WTC11 (cell line): Measurements from ENCODE around the gene SYT1. TPM values are rescaled to one million over a fixed set of nuclear protein-coding genes. Genes with fewer than 3 reads are reported as not detected.

ENCODE experiments used
- ATAC-seq: fragments of 200-7000 bp; cut with Tn5 transposase; 2 replicates; pipeline ENCODE4 v1.10.0; 2021; ENCODE audit warnings: mild to moderate bottlenecking, moderate library complexity
- CTCF ChIA-PET: fragments of 300-600 bp; sonication (Branson Sonifier 250); formaldehyde crosslinking; loops from one replicate; lab custom pipeline; 2021; ENCODE audit warnings: antibody characterized with exemption; lab: Charles Lee
- POLR2A ChIA-PET: fragments of 350-600 bp; sonication (Branson Sonifier 250); formaldehyde crosslinking; loops from one replicate; lab custom pipeline; 2021; ENCODE audit warnings: antibody characterized with exemption; lab: Charles Lee
- DNase-seq: peaks from one replicate; pipeline ENCODE4 v3.0.0; 2021; ENCODE audit warnings: low spot score
- H3K27ac Mint-ChIP-seq: 2 replicates; pipeline ENCODE4 v1.8.0; 2021; ENCODE audit warnings: mixed read lengths
- H3K27me3 Mint-ChIP-seq: 2 replicates; pipeline ENCODE4 v1.8.0; 2021; ENCODE audit warnings: low read depth, mild to moderate bottlenecking, moderate library complexity, mixed read lengths
- H3K36me3 Mint-ChIP-seq: 2 replicates; pipeline ENCODE4 v1.8.0; 2021; ENCODE audit warnings: mixed read lengths
- H3K4me1 Mint-ChIP-seq: 2 replicates; pipeline ENCODE4 v1.8.0; 2022; ENCODE audit warnings: mixed read lengths
- H3K4me3 Mint-ChIP-seq: 2 replicates; pipeline ENCODE4 v1.8.0; 2021; ENCODE audit warnings: mild to moderate bottlenecking, moderate library complexity, mixed read lengths
- H3K9me3 Mint-ChIP-seq: 2 replicates; pipeline ENCODE4 v1.8.0; 2021; ENCODE audit warnings: mixed read lengths
- ARID4B ChIP-seq: sonication (generic); formaldehyde crosslinking; IDR thresholded peaks from 2 replicates; pipeline ENCODE4 v1.8.0; 2023; ENCODE audit warnings: missing genetic modification reagents, mild to moderate bottlenecking, borderline replicate concordance
- CTCF ChIP-seq: fragments of 200-600 bp; IDR thresholded peaks from 2 replicates; pipeline ENCODE4 v1.8.0; 2022; ENCODE audit warnings: antibody characterized with exemption
- E2F5 ChIP-seq: sonication (generic); formaldehyde crosslinking; IDR thresholded peaks from 2 replicates; pipeline ENCODE4 v1.8.1; 2022; ENCODE audit warnings: mild to moderate bottlenecking, moderate library complexity, missing genetic modification reagents
- EMX1 ChIP-seq: fragments of 250-450 bp; sonication (Bioruptor Pico); IDR thresholded peaks from 2 replicates; pipeline ENCODE4 v1.8.0; 2021; ENCODE audit warnings: mild to moderate bottlenecking
- ESRRA ChIP-seq: sonication (generic); formaldehyde crosslinking; IDR thresholded peaks from 2 replicates; pipeline ENCODE4 v1.8.1; 2022; ENCODE audit warnings: mild to moderate bottlenecking, missing genetic modification reagents, borderline replicate concordance
- ETV6 ChIP-seq: sonication (generic); formaldehyde crosslinking; IDR thresholded peaks from 2 replicates; pipeline ENCODE4 v1.8.1; 2022; ENCODE audit warnings: mild to moderate bottlenecking, missing genetic modification reagents
- FOXP4 ChIP-seq: sonication (generic); formaldehyde crosslinking; IDR thresholded peaks from 2 replicates; pipeline ENCODE4 v1.8.0; 2022; ENCODE audit warnings: mild to moderate bottlenecking, missing genetic modification reagents
- JAZF1 ChIP-seq: fragments of 250-450 bp; sonication (Bioruptor Pico); IDR thresholded peaks from 2 replicates; pipeline ENCODE4 v1.9.0; 2021; ENCODE audit warnings: moderate library complexity, mild to moderate bottlenecking, inconsistent platforms
- KAT7 ChIP-seq: sonication (generic); formaldehyde crosslinking; IDR thresholded peaks from 2 replicates; pipeline ENCODE4 v1.8.1; 2023; ENCODE audit warnings: missing genetic modification reagents, mild to moderate bottlenecking, borderline replicate concordance
- NR1H2 ChIP-seq: sonication (generic); formaldehyde crosslinking; IDR thresholded peaks from 2 replicates; pipeline ENCODE4 v1.9.0; 2021; ENCODE audit warnings: mild to moderate bottlenecking, moderate library complexity, missing genetic modification reagents
- NR2C2 ChIP-seq: sonication (generic); formaldehyde crosslinking; IDR thresholded peaks from 2 replicates; pipeline ENCODE4 v1.8.0; 2022; ENCODE audit warnings: mild to moderate bottlenecking, missing genetic modification reagents
- NR3C1 ChIP-seq: sonication (generic); formaldehyde crosslinking; conservative IDR thresholded peaks from 2 replicates; pipeline ENCODE4 v1.8.1; 2023; ENCODE audit warnings: low read depth, mild to moderate bottlenecking, missing genetic modification reagents
- PRDM15 ChIP-seq: sonication (generic); formaldehyde crosslinking; IDR thresholded peaks from 2 replicates; pipeline ENCODE4 v1.8.0; 2022; ENCODE audit warnings: missing genetic modification reagents
- PRRX2 ChIP-seq: fragments of 250-450 bp; sonication (Bioruptor Pico); IDR thresholded peaks from 2 replicates; pipeline ENCODE4 v1.8.0; 2021; ENCODE audit warnings: mild to moderate bottlenecking
- ZNF396 ChIP-seq: fragments of 250-450 bp; sonication (Bioruptor Pico); IDR thresholded peaks from 2 replicates; pipeline ENCODE4 v1.8.0; 2021; ENCODE audit warnings: mild to moderate bottlenecking, moderate library complexity, borderline replicate concordance
- ZNF423 ChIP-seq: fragments of 250-450 bp; sonication (Bioruptor Pico); IDR thresholded peaks from 2 replicates; pipeline ENCODE4 v2.1.2; 2022; ENCODE audit warnings: mild to moderate bottlenecking, moderate library complexity
- total RNA-seq: library from RNA; stranded (reverse); gene quantifications from 3 replicates; pipeline ENCODE4 v1.2.3, GENCODE V29; 2021
- TF ChIP-seq, protein P1 (sequence below): fragments of 250-450 bp; sonication (Bioruptor Pico); IDR thresholded peaks from 2 replicates; pipeline ENCODE4 v1.9.0; 2021; ENCODE audit warnings: mild to moderate bottlenecking
- TF ChIP-seq, protein P2 (sequence below): sonication (generic); formaldehyde crosslinking; IDR thresholded peaks from 2 replicates; pipeline ENCODE4 v1.8.1; 2023; ENCODE audit warnings: mild to moderate bottlenecking, missing genetic modification reagents, borderline replicate concordance

The SYT1 gene
- total RNA-seq, 1 experiment from 2014 or later = 45.2 TPM

DNA sequence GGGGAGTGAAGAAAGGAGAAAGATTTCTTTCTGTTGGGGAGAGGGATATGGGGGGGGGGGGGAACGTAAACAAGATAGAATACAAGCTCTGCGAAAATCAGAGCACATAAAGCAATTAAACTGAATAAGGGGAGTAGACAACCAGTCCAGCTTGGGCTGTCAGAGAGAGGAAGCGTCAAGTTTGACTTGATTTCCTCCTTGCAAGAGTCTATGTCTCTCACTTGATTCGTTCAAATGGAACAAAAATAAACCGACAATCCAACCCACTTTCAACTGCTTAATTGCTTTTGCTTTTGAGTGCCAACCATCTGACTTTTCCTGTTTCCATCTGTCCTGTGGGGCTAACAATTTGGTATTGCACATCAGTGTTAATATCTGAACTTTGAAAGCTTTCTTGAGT is 942 bp downstream of the SYT1 start:
- CTCF ChIA-PET = no interaction called here
- Mint-ChIP-seq H3K27me3 (no peaks in the 10 kb centered on the region), H3K4me1 (peaks cover 55% of the 10 kb centered on the region), H3K36me3 (no peaks in the 10 kb centered on the region), H3K4me3 (peak overlapping the region; percentile 96), H3K27ac (peak overlapping the region; percentile 49; the same call in 1 of the 2 replicates), H3K9me3 (peaks cover 3% of the 10 kb centered on the region; the same call in 1 of the 2 replicates)
- no peak for TF ChIP-seq ESRRA (CRISPR knock-in tag)
- TF ChIP-seq JAZF1 = no peak
- no peak for TF ChIP-seq NR3C1 (CRISPR knock-in tag)
- TF ChIP-seq, protein P1, sequence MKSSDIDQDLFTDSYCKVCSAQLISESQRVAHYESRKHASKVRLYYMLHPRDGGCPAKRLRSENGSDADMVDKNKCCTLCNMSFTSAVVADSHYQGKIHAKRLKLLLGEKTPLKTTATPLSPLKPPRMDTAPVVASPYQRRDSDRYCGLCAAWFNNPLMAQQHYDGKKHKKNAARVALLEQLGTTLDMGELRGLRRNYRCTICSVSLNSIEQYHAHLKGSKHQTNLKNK (CRISPR knock-in tag) = no peak
- no peak for TF ChIP-seq E2F5
- TF ChIP-seq PRDM15 (CRISPR knock-in tag) = no peak
- TF ChIP-seq EMX1 (CRISPR knock-in tag) = no peak
- TF ChIP-seq CTCF = no peak
- no peak for TF ChIP-seq ETV6 (CRISPR knock-in tag)
- no peak for TF ChIP-seq ZNF423 (CRISPR knock-in tag)
- TF ChIP-seq NR1H2 (CRISPR knock-in tag) = no peak
- TF ChIP-seq ZNF396 (CRISPR knock-in tag) = no peak
- TF ChIP-seq NR2C2 (CRISPR knock-in tag) = no peak
- TF ChIP-seq, protein P2, sequence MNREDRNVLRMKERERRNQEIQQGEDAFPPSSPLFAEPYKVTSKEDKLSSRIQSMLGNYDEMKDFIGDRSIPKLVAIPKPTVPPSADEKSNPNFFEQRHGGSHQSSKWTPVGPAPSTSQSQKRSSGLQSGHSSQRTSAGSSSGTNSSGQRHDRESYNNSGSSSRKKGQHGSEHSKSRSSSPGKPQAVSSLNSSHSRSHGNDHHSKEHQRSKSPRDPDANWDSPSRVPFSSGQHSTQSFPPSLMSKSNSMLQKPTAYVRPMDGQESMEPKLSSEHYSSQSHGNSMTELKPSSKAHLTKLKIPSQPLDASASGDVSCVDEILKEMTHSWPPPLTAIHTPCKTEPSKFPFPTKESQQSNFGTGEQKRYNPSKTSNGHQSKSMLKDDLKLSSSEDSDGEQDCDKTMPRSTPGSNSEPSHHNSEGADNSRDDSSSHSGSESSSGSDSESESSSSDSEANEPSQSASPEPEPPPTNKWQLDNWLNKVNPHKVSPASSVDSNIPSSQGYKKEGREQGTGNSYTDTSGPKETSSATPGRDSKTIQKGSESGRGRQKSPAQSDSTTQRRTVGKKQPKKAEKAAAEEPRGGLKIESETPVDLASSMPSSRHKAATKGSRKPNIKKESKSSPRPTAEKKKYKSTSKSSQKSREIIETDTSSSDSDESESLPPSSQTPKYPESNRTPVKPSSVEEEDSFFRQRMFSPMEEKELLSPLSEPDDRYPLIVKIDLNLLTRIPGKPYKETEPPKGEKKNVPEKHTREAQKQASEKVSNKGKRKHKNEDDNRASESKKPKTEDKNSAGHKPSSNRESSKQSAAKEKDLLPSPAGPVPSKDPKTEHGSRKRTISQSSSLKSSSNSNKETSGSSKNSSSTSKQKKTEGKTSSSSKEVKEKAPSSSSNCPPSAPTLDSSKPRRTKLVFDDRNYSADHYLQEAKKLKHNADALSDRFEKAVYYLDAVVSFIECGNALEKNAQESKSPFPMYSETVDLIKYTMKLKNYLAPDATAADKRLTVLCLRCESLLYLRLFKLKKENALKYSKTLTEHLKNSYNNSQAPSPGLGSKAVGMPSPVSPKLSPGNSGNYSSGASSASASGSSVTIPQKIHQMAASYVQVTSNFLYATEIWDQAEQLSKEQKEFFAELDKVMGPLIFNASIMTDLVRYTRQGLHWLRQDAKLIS (CRISPR knock-in tag) = no peak
- no peak for TF ChIP-seq PRRX2 (CRISPR knock-in tag)
- TF ChIP-seq KAT7 (CRISPR knock-in tag) = no peak
- TF ChIP-seq FOXP4 (CRISPR knock-in tag) = no peak
- TF ChIP-seq ARID4B = no peak
- ATAC-seq (no peak), DNase-seq (no peak)
- POLR2A ChIA-PET = interaction anchor here (0.7 kb wide), 1 partner anchor 54 kb away, joined by 3 read pairs; no protein-coding TSS in a partner anchor
